Stimulated activated CD8-positive, alpha-beta memory T cell treated with anti-CD3 and anti-CD28 coated beads, Interleukin-15, amount 100 ng/mL, for 24 hours (primary cell): Measurements from ENCODE around the gene DPP6.

ENCODE experiments used
- DNase-seq: peaks from one replicate; pipeline ENCODE4 v3.0.0-alpha.2; 2020; ENCODE audit warnings: low read depth

Gene DPP6

DNA sequence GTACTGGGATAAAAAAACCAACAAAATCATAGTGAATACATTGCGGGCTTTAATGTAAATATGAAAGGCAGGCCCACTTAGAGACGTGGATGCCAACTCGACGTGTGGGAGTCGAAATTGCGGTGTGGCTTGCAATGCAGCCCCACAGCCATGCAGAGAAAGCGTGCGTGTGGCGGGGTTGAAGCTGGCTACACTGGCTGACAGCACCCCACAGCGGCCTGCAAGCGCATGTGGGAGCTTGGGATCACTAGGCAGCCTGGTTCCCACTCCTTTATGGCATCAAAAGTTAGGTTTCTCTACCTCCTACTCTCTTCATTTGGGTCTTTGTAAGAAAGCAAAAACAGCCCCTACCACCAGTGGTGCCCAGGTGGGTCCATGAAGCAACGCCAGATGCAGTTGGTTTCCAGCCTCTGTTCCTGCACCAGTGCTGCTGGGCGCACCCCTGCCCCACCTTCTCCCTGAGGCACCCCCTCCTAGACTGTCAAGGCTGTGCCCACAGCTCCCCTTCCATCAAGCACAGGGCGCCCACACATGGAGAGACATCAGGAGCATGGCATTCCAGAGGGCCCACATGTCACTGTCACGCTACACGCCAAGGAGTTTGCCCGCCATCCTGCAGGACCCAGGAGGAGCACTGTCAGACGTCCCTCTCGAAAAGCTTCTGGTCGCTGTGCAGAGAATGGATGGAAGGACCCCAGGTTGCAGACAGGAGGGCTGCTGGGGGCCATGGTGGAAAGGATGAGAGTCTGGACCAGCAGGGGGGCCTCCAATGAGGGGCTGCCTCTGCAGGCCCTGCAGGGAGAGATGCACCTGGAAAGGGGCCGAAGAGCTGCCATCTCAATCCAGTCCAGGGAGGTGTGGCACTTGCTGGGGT is 807.8 kb downstream of the DPP6 start:
- no peak for DNase-seq

DNA sequence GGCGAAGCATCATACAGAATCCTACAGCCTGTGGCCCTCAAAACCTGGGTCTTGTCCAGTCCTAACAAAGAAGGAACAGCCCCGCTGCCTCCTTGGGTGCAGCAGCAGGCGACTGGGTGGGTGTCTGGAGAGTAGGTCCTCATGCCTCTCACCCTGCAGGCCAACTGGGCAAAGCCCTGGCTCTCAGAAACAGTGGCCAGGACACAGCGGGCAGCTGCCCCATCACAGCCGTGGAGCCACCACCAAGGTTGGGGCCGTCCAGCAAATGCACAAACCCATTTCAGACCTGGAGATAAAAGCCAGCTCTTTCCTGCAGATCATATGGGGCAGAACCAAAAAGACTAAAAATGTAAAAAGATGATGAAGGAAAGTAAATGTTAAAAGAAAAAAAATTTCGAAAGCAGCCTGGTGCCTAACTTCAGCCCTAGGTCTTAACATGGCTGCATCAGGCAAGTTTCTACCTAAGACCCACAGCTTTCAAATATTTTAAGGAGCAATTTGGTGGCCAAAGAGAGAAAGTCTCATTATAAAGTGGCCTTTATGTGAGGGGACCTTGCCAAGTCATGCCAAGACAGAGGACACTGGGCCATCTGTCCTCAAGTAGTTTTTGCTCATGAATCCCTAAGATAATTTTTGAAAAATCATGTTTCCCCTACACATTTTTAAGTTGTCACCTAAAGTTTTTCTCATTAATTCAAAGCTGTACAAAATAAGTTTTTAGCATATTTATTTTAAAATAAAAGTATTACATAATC is 808.6 kb downstream of the DPP6 start:
- no peak for DNase-seq

DNA sequence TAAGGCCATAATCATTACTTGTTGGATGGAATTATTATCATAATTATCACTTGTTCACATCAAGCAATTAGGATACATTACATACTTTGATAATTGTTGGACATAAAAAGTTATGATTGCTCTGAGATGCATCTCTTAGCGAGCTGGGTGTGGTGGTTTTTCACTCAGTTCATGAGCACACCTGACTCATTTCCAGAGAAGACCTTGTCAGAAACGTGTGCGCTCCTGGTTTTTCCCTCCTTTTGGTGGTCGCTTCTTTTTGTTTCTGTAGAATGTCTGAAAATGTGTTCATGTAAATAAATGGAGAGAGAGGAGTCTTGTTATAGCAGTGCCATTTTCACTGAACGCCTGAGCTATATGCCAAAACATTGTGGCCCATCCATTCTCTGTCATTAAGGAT is 809.4 kb downstream of the DPP6 start:
- no peak for DNase-seq

DNA sequence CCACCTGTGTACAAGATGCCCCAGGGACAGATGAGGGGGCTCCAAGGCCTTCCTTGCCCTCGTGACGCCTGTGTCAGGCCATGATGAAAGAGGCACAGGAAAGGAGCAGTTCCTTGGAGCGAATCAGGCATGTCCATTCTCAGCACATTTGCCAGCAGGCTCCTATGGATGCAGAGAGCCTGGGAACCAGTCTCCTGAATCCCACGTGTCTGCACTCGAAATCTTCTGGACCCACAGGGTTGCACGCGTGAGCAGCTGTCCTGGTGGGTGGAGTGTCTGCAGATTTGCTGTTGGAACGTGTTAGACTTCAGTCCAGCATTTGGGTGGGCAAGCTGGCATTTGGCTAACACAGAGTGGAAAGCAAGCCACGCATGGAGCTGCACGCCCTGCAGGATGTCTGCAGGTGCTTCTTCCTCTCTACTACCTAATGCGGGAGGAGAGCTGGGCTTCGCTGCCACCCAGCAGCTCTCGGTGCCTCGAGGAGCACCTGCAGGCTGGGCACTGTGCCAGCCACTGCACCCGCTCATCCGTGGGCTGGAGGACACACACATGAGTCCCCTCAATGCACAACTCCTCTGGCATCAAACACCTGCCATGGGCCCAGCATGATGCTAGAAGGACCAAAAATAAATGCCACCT is 810.1 kb downstream of the DPP6 start:
- DNase-seq, result no peak

DNA sequence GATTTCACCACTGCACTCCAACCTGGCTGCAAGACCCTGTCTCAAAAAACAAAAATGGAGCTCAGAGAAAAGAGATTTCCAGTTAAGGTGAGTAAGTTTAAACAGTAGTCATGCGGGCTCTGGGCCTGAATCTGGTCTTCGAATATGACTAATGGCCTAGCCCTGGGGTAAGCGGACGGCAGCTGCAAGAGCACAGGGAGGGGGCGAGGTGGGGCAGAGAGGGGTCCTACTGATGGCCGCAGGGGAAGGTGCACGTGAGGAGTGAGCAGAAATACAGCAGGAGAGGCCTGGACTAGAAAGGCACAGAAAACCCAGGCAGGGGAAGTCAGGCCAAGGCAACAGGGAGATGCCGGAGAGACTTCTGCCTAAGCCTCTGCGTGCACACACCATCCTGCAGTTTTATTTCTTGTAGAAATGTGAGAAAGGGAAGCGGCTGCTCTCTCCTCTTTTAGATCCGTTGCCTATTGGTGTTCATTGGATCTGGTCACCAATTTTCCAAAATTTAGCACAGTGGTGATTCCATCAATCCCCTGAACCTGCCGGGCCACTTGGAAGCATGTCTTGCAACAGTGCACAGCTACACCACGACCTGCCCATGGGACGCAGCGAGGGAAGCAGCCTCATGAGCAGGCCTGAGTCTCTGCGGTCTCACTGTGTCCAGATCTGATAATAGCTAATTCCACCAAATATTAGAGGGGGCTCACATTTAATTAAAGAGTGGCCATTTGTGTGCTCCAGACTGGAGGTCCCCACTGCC is 811.7 kb downstream of the DPP6 start:
- no peak for DNase-seq

DNA sequence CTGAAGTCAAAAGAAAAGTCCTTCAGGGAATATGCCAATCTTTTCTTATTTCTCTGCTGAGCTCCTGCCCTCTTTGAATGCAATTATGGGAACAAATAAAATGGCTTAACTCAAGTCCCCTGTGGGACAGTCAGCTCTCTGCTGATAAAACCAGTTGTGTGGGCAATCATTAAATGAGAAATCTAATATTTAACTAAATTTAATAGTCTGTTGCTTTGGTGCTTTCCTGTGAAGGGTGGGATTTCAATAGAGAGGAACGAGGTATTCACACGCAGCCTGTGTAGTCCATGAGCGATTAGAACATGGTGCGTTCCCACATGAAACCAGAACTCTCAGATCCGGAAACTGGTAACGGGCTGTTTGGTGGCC is 812.3 kb downstream of the DPP6 start:
- no peak for DNase-seq

DNA sequence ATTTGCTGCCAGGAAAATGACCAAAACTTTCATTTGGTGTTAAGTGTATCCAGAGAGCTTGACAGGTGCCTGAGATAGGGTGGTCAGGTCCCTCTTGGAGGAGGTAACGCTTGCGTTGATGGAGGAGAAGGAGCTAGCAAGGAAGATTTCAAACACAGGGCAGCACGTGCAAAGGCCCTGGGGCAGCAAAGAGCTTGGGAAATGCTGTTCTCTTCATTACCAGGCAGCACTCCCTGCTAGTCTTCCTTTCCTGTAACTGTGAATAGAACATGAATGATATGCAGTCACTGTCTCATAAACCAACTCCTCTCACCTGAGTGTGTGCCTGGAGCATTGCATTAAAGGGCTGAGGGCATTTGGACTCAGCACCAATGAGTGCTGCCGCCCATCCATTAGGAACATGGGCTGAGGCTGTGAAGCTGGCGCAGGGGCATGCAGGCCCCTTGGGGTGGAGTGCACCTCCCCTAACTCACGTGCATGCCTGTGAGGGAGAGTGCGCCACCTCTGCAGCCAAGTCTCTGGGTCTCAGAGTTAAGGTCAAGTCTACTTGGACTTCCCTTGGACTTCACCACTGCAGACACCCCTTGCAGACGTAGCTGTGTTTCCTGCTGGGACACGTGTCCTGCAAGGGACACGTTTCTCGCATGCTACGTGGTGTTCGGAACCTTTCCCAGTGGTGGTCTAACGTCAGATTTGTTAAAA is 813.9 kb downstream of the DPP6 start:
- DNase-seq, result no peak

DNA sequence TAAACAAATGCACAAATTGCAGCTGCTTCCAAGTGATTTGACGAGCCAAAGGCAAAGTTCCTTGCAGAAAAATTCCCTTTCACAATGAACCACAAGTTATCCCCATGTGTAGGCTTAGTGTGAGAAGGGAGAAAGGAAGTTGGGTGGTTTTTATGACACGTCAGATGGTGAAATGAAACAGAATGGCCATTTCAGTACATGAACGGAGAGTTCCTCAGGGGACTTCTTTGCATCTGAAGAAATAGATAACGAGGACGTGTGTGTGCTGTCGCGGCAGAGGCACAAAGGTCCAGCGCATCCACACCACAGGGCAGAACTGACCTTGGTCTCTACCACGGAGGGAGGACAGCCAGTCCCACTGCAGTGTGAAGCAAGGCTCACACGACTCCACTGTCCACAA is 814.9 kb downstream of the DPP6 start:
- no peak for DNase-seq

DNA sequence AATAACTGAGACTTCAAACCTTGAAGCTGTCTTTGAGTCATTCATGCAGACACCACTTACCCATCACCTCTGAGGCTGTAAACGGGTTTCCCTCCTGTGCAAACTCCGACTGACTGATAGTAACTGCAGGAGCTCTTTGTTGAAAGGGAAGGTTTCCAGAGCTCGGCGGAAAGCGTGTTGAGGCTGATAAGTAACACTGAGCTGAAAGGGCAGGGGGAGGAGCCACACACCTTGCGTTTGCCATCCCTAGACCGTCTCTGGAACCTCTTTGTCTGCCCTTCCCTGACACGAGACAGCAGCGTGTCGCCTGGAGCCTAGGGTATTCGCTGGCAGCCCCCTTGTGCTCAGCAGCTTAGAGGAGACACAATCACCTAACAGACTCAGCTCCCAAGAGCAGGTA is 816.7 kb downstream of the DPP6 start:
- no peak for DNase-seq

DNA sequence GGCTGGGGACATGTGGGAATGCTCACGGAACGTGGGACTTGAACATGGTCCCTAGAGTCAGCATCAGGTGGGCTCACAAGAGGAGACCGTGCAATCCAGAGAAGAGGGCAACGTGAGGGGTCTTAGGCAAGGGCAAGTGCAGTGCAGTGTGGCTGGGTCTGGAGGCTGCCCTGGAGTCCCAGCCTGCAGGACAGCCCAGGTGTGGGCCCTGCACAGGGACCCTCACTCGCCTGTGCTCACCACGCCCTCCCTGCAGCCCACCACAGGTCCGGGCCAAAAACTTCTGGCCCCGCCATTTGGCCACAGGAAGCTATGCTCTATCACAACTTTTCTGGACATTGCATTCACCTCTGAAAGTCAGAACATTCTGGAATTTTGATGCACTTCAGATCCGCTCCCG is 817.2 kb downstream of the DPP6 start:
- no peak for DNase-seq

DNA sequence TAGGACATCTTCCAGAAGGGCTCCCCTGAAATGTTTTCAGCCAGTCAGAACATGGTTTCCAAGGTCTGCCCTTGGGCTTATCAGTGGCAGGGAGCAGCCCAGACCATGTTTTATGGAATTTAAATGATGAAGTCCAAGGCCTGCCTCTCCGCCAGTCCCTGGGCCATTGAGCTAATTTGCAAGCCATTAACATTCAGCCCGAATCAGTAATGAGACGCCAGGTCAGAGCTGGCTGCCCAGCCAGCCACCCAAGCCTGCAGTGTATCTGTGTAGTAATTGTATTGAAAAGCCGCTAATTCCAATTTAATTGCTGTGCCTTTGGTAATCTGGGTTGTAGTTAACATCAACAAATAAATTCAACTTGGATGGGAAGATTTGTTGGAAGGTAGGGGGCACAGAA is 819.3 kb downstream of the DPP6 start:
- no peak for DNase-seq

DNA sequence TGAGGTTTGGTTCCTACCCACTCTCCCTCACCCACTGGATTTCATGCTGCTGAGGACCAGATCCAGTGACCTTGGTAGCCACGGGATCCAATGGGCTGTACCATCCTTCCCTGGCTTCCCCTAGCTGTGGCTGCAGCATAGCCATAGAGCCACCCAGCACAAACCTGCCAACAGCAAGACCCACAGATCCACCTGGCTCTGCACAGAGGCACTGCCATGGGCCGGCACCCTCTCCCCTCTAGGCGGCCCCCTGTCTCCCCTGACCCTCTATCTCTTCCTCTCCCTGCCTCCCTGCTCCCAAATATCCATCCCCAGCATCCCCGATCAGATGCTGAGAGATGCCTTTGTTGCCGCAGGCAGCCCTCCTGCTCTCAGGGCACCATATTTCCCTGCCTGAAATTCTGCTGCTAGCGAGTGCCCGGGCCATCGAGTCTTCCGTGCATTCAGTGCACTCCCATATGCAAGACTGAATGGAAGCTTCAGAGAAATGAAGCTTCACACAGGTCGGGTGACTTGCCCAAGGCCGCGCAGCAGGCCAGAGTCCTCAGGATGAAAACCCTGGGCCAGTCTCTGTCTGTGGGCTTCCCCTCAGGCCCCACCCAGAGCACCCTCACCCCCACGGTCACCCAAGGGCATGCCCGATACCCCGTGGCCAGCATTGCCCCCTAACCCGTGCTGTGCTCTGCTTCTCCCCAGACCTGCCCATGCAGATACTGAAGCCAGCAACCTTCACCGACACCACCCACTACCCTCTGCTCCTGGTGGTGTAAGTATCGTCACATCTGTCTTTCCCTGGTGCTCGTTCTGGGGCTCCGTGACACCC is 819.9 kb downstream of the DPP6 start:
- no peak for DNase-seq

DNA sequence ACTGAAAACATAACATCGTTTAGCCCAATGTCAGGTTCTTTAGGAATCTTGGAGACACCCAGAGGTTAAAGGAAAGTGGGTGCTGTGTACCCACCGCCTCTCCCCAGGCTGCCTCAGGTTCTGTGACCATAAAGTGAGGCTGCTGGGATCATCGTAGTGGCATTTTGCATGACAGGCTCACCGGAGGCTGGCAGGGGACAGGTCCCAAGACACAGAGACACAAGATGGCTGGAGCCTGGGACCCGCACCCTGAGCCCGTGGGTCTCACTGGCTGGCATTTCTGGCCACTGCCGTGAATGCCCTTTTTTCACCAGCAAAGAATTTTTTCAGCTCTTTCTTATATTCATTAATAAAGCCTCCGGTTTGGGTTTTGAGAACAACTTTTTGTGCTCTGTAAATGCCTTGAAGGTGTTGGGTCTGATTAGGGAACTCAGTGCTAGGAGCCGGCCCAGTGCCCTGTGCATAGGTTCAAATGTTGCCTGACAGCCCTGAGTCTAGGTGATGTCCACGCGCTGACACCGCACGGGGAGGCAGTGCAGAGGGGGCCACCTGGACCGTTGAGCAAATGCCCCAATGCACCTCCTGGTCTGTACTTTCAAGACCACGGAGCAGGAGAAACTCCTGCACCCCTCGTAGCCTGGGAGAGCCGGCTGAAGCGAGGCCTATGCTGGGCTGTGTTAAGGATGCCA is 820.8 kb downstream of the DPP6 start:
- no peak for DNase-seq

DNA sequence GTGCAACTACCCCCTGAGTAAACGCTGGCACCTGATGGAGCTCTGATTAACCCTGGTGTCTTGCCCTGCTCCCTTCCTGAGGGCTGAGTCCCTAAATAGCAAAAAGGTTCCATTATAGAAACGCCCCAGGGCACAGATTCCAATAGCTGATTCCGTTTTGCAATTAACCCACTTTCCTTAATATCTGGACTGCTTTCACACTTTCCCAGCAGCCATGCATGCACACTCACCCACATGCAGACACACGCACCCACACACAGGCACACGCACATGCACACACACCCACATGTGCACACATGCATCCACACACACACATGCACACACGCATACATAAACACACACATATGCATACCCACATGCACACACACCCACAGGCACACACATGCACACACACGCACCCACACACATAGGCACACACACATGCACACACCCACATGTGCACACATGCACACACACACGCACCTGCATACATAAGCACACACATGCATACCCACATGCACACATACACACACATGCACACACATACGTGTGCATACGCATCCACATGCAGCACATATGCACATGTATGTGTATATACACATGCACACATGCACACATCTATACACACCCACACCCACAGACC is 821.4 kb downstream of the DPP6 start:
- no peak for DNase-seq

DNA sequence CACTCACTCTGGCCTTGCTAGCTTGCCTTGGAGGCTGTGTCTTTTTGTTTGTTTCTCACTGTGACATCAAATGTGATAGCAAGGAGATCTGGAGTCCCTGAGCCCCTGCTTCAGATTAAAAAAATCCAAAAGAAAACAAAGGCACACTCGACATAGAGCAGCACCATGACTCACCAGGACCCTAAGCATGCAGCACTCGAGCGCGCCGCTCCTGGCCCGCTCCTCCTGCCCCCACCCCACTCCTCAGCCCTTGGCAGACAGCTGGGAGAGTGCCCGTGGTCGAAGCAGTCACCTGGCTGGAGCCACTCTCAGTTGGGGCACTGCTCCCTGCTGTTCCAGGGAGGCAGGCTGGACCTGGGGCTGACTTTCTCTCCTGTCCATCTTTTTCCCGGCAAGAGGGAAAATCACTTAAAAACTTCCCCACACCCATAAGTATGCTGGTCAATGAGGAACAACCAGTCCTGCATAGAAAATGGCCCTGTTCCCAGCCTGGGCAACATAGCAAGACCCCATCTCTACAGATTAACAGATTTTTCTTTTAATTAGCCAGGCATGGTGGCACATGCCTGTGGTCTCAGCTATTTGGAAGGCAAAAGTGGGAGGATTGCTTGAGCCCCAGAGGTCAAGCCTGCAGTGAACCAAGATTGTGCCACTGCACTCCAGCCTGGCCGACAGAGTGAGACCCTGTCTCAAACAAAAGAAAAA is 822.4 kb downstream of the DPP6 start:
- DNase-seq, result no peak

DNA sequence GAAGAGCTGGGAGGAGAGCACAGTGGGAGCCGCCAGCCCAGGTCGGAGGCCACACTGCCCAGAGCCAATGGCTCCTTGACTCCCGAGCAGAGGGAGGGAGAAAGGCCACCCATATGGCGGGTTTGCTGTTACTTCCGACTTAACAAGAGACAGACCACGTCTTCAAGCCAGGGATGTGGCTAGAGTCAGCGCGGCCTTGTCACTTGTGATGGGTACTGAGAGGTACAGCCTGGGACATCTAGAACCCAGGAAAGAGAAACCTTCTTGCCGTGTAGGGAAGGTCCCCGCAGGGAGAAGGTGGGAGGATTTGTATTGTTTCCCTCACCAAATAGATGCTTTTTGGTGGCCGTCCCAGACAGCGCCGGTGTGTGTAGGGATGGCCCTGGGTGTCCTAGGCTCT is 823.1 kb downstream of the DPP6 start:
- no peak for DNase-seq

DNA sequence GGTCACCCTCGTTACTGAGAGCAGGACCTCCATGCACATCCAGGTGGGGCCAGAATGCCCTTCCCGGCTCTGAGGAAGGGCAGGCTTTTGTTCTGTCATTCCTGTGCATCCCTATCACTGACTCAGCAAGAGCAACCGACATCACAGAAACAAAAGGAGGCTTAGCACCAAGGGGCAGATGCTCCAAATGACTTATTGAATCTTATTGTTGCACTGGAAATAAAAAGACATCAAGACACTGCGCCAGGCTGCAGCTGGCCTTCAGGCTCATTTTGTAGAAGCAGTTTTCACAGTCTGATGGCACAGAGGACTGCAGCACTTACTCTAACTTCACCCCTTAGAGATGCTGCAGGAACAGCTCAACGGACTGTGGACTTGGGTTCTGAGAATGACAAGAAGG is 824.3 kb downstream of the DPP6 start:
- DNase-seq, result no peak

DNA sequence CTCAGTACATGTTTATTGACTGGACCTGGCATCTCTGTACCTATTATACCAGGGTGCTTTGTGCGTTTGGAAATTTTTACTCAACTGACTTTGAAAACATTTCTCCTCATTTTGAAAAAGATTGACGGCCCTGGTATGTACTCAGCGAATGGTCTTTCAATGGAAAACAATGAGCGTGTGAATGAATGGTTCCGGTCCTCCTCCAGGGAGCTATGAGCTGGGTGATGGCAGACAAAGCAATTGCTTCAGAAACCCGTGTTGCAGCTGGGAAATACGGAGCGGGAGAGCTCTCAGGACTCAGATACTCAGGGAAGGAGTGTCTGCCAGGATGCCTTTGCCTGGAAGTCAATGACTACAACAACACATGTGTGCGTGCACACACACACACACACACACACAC is 824.8 kb downstream of the DPP6 start:
- no peak for DNase-seq

DNA sequence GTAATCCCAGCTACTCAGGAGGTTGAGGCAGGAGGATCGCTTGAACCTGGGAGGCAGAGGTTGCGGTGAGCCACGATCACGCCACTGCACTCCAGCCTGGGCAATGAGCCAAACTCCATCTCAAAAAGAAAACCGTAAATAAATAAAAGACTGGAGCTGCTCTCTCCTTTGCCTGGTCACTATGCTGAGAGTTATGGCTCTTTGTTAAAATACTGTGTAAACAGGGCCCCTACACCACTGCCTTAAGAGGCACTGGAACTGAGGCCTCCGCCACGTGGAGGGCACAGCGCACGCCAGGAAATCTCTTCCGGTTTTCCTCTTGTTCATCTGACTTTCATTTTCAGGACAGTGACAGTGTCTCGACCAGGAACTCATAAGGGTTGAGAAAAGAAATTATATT is 827.4 kb downstream of the DPP6 start:
- DNase-seq, result no peak
